Measurements from ENCODE around the gene ISG15. TPM values are rescaled to one million over a fixed set of nuclear protein-coding genes. Genes with fewer than 3 reads are reported as not detected.
"Not testable (repeated sequence)": the region's sequence is repeated elsewhere in the genome, so short reads cannot be mapped to it uniquely, and the experiment has no call there.

The ISG15 gene
- total RNA-seq, 2 experiments from 2014 or later = 385 to 413 TPM

GRCh38 chr1:1006305-1007159 lies 6.8 kb upstream of the ISG15 start:
- no peak for ATAC-seq
- POLR2A ChIA-PET = interaction anchor here (1.1 kb wide), 1 partner anchor 13 kb away, joined by 4 read pairs; no protein-coding TSS in a partner anchor
- Mint-ChIP-seq H3K9me3 (ENCODE audit: insufficient read depth) (no peaks in the 10 kb centered on the region), H3K27me3 (ENCODE audit: low read depth) (peaks cover 20% of the 10 kb centered on the region), H3K27ac (no peak overlapping the region), H3K4me1 (ENCODE audit: low read depth) (peaks cover 29% of the 10 kb centered on the region), H3K4me3 (no peak overlapping the region), H3K36me3 (ENCODE audit: low read depth) (peaks cover under 1% of the 10 kb centered on the region)
- no peak for DNase-seq
- CTCF ChIA-PET = no interaction called here

DNA sequence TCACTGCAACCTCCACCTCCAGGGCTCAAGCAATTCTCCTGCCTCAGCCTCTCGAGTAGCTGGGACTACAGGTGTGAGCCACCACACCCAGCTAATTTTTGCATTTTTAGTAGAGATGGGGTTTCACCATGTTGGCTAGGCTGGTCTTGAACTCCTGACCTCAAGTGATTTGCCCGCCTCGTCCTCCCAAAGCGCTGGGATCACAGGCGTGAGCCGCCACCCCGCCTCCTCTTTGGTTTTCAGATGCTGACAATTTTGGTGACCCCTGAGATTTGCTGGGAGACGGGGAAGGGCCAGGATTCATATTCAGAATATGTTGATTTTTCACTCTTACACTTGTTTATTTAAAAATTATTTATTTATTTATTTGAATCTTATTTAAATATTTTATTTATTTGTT lies 3.2 kb upstream of the ISG15 start:
- CTCF ChIA-PET = interaction anchor here (0.7 to 1.6 kb wide), 3 partner anchors 8 to 112 kb away, joined by 3 to 4 read pairs (median 4); no protein-coding TSS in a partner anchor

GRCh38 chr1:1011396-1011949 lies 1.8 kb upstream of the ISG15 start:
- no peaks in the 10 kb centered on the region for H3K9me3 Mint-ChIP-seq (ENCODE audit: insufficient read depth)
- CTCF ChIA-PET = interaction anchor here (4.5 kb wide), 1 partner anchor 9 kb away, joined by 31 read pairs; no protein-coding TSS in a partner anchor
- H3K27ac Mint-ChIP-seq = peak overlapping the region; percentile 57
- POLR2A ChIA-PET = no interaction called here
- no peak overlapping the region for H3K4me3 Mint-ChIP-seq
- H3K4me1 Mint-ChIP-seq (ENCODE audit: low read depth) = peaks cover 38% of the 10 kb centered on the region
- peaks cover 35% of the 10 kb centered on the region for H3K36me3 Mint-ChIP-seq (ENCODE audit: low read depth)
- DNase-seq (no peak), ATAC-seq (no peak)
- peaks cover 7% of the 10 kb centered on the region for H3K27me3 Mint-ChIP-seq (ENCODE audit: low read depth)

More for the DNA sequence above, 3.2 kb upstream of the ISG15 start:
- H3K4me3 Mint-ChIP-seq; POLR2A ChIA-PET; H3K27ac Mint-ChIP-seq; H3K27me3 Mint-ChIP-seq (ENCODE audit: low read depth); ATAC-seq; DNase-seq; H3K9me3 Mint-ChIP-seq (ENCODE audit: insufficient read depth): not testable (repeated sequence)
- Mint-ChIP-seq H3K36me3 (ENCODE audit: low read depth) (peaks cover 26% of the 10 kb centered on the region), H3K4me1 (ENCODE audit: low read depth) (peaks cover 40% of the 10 kb centered on the region)

GRCh38 chr1:1012736-1013104 lies 577 bp upstream of the ISG15 start:
- H3K27ac Mint-ChIP-seq = peak overlapping the region; percentile 99
- ATAC-seq = peak; percentile 6
- not testable (repeated sequence) for DNase-seq; H3K9me3 Mint-ChIP-seq (ENCODE audit: insufficient read depth); H3K27me3 Mint-ChIP-seq (ENCODE audit: low read depth)
- ChIA-PET CTCF (interaction anchor here (0.8 to 4.5 kb wide), 7 partner anchors 10 to 359 kb away, joined by 3 to 31 read pairs (median 8); no protein-coding TSS in a partner anchor), POLR2A (interaction anchor here (0.5 to 3.1 kb wide), 6 partner anchors 10 to 218 kb away, joined by 3 to 29 read pairs (median 3); no protein-coding TSS in a partner anchor)
- H3K4me1 Mint-ChIP-seq (ENCODE audit: low read depth) = peaks cover 45% of the 10 kb centered on the region
- peaks cover 45% of the 10 kb centered on the region for H3K36me3 Mint-ChIP-seq (ENCODE audit: low read depth)
- H3K4me3 Mint-ChIP-seq = peak overlapping the region; percentile 97

DNA sequence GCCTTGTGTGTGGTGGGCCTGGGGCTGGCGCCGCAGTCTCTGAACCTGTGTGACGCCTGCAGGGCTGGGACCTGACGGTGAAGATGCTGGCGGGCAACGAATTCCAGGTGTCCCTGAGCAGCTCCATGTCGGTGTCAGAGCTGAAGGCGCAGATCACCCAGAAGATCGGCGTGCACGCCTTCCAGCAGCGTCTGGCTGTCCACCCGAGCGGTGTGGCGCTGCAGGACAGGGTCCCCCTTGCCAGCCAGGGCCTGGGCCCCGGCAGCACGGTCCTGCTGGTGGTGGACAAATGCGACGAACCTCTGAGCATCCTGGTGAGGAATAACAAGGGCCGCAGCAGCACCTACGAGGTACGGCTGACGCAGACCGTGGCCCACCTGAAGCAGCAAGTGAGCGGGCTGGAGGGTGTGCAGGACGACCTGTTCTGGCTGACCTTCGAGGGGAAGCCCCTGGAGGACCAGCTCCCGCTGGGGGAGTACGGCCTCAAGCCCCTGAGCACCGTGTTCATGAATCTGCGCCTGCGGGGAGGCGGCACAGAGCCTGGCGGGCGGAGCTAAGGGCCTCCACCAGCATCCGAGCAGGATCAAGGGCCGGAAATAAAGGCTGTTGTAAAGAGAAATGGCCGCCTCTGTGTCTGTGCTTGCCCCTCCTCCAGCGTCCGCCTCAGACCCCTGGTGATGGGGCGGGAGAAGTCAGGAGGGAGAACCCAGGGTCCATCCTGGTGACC lies 788 bp downstream of the ISG15 start:
- ChIA-PET CTCF (interaction anchor here (0.6 to 4.5 kb wide), 12 partner anchors 9 to 491 kb away, joined by 3 to 31 read pairs (median 4); partner anchors contain the start of gene HES4), POLR2A (interaction anchor here (0.6 to 3.1 kb wide), 8 partner anchors 9 to 362 kb away, joined by 3 to 29 read pairs (median 4); partner anchors contain the start of gene AURKAIP1)
- H3K27me3 Mint-ChIP-seq (ENCODE audit: low read depth) = peaks cover 1% of the 10 kb centered on the region

GRCh38 chr1:1014799-1015681 lies 1.7 kb downstream of the ISG15 start:
- ATAC-seq (no peak), DNase-seq (no peak)
- CTCF ChIA-PET = interaction anchor here (0.6 to 4.5 kb wide), 7 partner anchors 8 to 49 kb away, joined by 3 to 31 read pairs (median 7); no protein-coding TSS in a partner anchor
- H3K4me1 Mint-ChIP-seq (ENCODE audit: low read depth) = peaks cover 52% of the 10 kb centered on the region
- H3K36me3 Mint-ChIP-seq (ENCODE audit: low read depth) = peaks cover 45% of the 10 kb centered on the region
- peaks cover 4% of the 10 kb centered on the region for H3K9me3 Mint-ChIP-seq (ENCODE audit: insufficient read depth)
- no peaks in the 10 kb centered on the region for H3K27me3 Mint-ChIP-seq (ENCODE audit: low read depth)
- POLR2A ChIA-PET = interaction anchor here (1.5 to 3.1 kb wide), 3 partner anchors 12 to 49 kb away, joined by 15 to 29 read pairs (median 18); no protein-coding TSS in a partner anchor
- peak overlapping the region; percentile 97 for H3K4me3 Mint-ChIP-seq
- H3K27ac Mint-ChIP-seq = peak overlapping the region; percentile 99

More for the DNA sequence above, 788 bp downstream of the ISG15 start:
- ATAC-seq = peak; percentile 36
- peaks cover 4% of the 10 kb centered on the region for H3K9me3 Mint-ChIP-seq (ENCODE audit: insufficient read depth)
- peaks cover 52% of the 10 kb centered on the region for H3K4me1 Mint-ChIP-seq (ENCODE audit: low read depth)
- H3K4me3 Mint-ChIP-seq = peak overlapping the region; percentile 97
- peak overlapping the region; percentile 99 for H3K27ac Mint-ChIP-seq
- peak; percentile 66 for DNase-seq
- peaks cover 45% of the 10 kb centered on the region for H3K36me3 Mint-ChIP-seq (ENCODE audit: low read depth)

DNA sequence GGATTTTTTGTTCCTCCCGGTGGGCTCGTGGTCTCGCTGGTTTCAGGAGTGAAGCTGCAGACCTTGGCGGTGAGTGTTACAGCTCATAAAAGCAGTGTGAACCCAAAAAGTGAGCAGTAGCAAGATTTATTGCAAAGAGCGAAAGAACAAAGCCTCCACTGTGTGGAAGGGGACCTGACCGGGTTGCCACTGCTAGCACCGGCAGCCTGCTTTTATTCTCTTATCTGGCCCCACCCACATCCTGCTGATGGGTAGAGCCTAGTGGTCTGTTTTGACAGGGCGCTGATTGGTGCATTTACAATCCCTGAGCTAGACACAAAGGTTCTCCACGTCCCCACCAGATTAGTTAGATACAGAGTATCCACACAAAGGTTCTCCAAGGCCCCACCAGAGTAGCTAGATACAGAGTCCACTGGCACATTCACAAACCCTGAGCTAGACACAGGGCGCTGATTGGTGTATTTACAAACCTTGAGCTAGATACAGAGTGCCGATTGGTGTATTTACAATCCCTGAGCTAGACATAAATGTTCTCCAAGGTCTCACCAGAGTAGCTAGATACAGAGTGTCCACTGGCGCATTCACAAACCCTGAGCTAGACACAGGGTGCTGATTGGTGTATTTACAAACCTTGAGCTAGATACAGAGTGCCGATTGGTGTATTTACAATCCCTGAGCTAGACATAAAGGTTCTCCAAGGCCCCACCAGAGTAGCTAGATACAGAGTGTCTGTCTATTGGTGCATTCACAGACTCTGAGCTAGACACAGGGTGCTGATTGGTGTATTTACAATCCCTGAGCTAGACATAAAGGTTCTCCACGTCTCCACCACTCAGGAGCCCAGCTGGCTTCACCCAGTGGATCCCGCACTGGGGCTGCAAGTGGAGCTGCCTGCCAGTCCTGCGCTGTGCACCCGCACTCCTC lies 4.4 kb downstream of the ISG15 start:
- DNase-seq = peak; percentile 55
- Mint-ChIP-seq H3K4me3 (peak overlapping the region; percentile 13), H3K36me3 (ENCODE audit: low read depth) (peaks cover 42% of the 10 kb centered on the region), H3K27ac (peak overlapping the region; percentile 62), H3K4me1 (ENCODE audit: low read depth) (peaks cover 50% of the 10 kb centered on the region)
- not testable (repeated sequence) for H3K9me3 Mint-ChIP-seq (ENCODE audit: insufficient read depth); ATAC-seq; H3K27me3 Mint-ChIP-seq (ENCODE audit: low read depth)
- ChIA-PET POLR2A (interaction anchor here (0.6 kb wide), 1 partner anchor 22 kb away, joined by 3 read pairs; no protein-coding TSS in a partner anchor), CTCF (interaction anchor here (0.6 to 2.7 kb wide), 9 partner anchors 14 to 113 kb away, joined by 3 to 18 read pairs (median 4); no protein-coding TSS in a partner anchor)

DNA sequence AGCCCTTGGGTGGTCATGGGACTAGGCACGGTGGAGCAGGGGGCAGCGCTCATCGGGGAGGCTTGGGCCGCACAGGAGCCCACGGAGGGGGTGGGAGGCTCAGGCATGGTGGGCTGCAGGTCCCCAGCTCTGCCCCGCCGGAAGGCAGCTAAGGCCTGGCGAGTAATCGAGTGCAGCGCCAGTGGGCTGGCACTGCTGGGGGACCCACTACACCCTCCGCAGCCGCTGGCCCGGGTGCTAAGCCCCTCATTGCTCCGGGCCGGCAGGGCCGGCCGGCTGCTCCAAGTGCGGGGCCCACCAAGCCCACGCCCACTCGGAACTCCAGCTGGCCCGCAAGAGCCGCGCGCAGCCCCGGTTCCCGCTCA lies 5.0 kb downstream of the ISG15 start:
- CTCF ChIA-PET = interaction anchor here (0.6 to 2.7 kb wide), 14 partner anchors 14 to 354 kb away, joined by 3 to 18 read pairs (median 4); no protein-coding TSS in a partner anchor
- ATAC-seq; H3K27me3 Mint-ChIP-seq (ENCODE audit: low read depth); DNase-seq; POLR2A ChIA-PET; H3K9me3 Mint-ChIP-seq (ENCODE audit: insufficient read depth); H3K27ac Mint-ChIP-seq; H3K4me3 Mint-ChIP-seq: not testable (repeated sequence)
- Mint-ChIP-seq H3K36me3 (ENCODE audit: low read depth) (peaks cover 38% of the 10 kb centered on the region), H3K4me1 (ENCODE audit: low read depth) (peaks cover 45% of the 10 kb centered on the region)

DNA sequence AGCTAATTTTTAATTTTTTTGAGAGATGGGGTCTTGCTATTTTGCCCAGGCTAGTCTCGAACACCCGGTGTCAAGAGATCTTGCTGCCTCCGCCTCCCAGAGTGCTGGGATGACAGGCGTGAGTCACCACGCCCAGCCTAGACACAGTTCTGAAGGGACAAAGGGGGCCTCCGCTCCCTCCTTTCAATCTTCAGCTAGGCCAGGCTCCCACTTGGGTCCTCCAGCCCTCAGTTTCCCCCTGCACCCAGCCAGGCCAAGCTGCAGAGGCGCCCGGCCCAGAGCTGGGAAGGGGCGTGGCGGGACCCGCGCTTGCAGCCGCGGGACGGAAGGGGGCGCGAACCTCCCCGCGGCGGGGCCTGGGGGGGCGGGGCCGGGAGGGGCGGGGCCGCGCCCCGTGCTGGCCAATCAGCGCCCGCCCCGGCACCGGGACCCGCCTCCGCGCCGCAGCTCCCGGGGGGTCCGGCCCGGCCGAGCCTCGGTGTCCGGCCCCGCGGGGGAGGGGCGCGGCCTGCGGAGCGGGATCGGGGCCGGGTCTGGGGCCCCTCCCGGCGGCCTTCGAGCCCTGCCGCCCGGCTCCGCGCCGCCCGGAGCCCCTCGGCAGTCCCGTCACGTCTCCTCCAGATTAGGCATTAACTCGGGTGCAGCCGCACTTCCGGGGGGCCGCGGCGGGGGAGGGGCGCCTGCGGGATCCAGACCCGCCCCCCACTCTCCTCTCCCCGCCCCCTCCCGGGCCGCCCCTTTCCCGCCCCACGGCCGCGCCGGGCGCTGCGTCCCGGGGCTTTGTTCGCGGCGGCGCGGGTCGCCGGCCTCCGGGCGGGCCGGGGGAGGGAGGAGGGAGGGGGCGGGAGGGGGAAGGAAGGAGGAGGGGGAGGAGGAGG lies 6.1 kb downstream of the ISG15 start:
- Mint-ChIP-seq H3K27ac (peak overlapping the region; percentile 69), H3K4me3 (peak overlapping the region; percentile 65), H3K9me3 (ENCODE audit: insufficient read depth) (peaks cover 4% of the 10 kb centered on the region), H3K4me1 (ENCODE audit: low read depth) (peaks cover 41% of the 10 kb centered on the region), H3K36me3 (ENCODE audit: low read depth) (peaks cover 27% of the 10 kb centered on the region), H3K27me3 (ENCODE audit: low read depth) (peaks cover 4% of the 10 kb centered on the region)
- CTCF ChIA-PET = interaction anchor here (0.9 to 2.7 kb wide), 16 partner anchors 9 to 353 kb away, joined by 3 to 18 read pairs (median 4); no protein-coding TSS in a partner anchor
- POLR2A ChIA-PET = interaction anchor here (0.8 to 1.3 kb wide), 5 partner anchors 12 to 24 kb away, joined by 4 to 8 read pairs (median 4); no protein-coding TSS in a partner anchor
- peak; percentile 80 for ATAC-seq
- peak; percentile 86 for DNase-seq
